GM13977 (cell line): ENCODE results near the gene BCORL1.
A peak's percentile ranks its signal among the peaks of the same experiment; 100 is the strongest.

Experiments used
- DNase-seq: peaks from one replicate; pipeline ENCODE4 v3.0.0; 2012; ENCODE audit warnings: low spot score
- CTCF ChIP-seq: IDR thresholded peaks from 2 replicates; pipeline ENCODE4 v1.5.1; 2012; ENCODE audit warnings: mild to moderate bottlenecking, control low read depth; ENCODE audit not compliant: insufficient read depth; ENCODE audit errors: extremely low read depth, missing control alignments
- in situ Hi-C: fragments of 300-500 bp; cut with MboI; formaldehyde crosslinking; loops from one replicate; pipeline ENCODE4 v1.12.0; 2022; ENCODE audit warnings: low sequenced_read_pairs, low pct_unique_long_range_greater_than_20kb, mixed read lengths, inconsistent platforms; ENCODE audit not compliant: unreplicated experiment

The BCORL1 gene

DNA sequence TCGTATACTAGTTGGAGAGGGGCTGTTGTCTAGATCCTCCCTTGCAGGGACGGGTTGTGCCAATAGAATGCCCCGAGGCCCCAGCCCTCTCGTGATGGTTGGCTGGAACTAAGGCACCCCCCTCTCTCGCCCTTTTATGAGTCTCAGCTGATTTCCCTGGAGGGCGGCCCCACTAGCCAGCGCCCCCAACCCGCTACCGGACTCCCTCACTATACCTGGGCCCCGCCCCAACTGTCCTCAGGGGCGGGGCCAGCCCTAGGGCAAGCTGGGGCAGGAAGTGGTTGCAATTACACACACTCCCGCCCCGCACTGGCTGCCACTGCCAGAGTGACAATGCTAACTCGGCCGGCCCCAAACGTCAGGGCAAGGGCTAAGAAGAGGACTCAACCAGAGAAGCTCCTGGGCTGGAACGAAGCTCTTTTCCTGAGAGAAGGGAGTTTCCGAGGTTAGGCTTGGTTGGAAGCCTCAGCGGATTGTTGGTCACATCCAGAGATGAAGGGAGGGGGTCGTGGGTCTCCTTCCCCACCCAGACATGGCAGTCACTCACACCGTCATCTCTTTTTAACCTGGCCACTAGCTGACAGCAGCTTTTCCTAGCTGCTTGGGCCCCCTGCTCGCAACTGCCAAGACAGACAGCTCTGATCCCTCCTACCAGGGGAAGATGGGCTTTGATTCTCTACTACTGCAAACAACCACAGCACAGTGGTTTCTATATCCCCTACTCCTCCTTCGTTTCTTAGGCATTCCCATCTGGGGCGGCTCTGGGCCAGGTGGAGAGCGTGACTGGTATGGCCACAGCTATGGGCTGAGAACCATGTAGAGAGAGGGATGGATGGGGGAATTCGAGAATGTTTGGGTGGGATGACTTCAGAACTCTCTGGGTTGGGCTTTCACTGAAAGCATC lies 21.0 kb upstream of the BCORL1 start:
- in situ Hi-C loops = no loop called here
- peak; percentile 85 for DNase-seq
- TF ChIP-seq CTCF = no peak

DNA sequence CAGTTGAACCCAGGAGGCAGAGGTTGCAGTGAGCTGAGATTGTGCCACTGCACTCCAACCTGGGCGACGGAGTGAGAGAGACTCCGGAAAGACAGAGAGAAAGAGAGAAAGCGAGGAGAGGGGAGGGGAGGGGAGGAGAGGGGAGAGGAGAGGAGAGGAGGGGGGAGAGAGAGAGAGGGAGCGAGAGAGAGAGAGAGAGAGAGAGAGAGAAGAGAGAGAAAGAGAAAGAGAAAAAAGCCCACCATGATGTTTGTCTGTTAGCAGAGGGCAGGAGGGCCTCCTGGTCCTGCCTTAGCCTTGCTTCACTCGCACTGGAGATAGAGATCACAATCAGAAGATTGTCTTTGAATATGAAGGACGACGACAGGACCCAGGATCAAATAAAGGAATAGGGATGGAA lies 18.7 kb upstream of the BCORL1 start:
- no peak for DNase-seq
- no peak for TF ChIP-seq CTCF
- in situ Hi-C loops = no loop called here

GRCh38 chrX:129965166-129965565 lies 17.3 kb upstream of the BCORL1 start:
- no peak for DNase-seq
- no peak for TF ChIP-seq CTCF
- in situ Hi-C loops = no loop called here

- no peak for DNase-seq
- no peak for TF ChIP-seq CTCF
- in situ Hi-C loops = no loop called here
These were observed 13.5 kb upstream of the BCORL1 start for GRCh38 chrX:129968968-129969367.

DNA sequence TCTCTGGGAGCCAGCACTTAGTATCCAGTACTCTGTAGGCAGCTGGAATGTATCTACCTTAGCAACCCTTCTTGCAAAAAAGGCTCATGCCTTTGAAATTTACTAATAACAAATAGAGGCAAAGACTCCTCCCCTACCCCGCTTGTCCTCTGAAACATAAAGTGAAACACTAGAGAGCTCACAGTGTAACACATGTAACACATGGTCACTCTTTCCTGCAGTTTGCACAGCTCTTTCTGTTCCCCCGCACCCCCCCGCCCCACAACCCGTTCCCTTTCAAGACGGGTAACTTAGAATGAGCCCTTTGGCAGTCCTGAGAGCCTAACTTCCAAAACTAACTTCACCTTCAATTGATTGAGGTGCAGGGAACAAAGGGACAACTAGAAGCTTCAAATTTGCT lies 6.0 kb upstream of the BCORL1 start:
- in situ Hi-C loops = no loop called here
- DNase-seq = no peak
- no peak for TF ChIP-seq CTCF

DNA sequence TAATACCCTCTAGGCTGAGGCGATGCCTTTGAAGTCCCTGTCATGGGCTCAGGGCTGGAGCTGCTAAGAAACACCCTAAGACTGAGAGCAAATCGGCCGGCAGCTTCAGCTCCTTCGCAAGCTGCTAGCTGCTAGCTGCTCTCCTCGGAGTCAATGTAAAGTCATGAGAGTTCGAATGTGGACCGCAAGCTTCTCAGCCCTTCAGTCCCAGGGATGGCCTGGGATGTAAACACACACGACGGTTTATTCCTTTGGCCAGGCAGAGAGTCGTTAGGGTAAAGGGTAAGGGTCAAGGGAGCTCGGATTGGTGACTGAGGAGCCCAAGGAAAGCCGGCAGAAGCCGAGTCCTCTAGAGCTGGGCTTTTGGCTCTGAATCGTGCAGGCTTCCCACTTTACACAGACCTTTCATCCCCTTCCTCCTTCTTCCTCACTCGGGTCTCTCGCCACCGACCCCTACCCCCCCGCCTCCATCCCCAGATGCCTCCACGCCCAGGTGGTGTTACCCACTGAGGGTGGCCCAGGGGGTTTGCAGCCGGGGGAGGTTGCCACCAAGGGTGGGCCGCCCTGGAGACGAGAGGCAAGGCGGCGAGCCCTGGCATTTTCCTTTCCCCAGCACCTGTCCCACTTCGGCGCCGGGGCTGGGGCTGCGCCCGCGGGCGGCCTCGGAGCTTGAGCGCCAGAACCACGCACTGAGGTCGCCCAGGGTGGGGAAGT lies 3.1 kb upstream of the BCORL1 start:
- DNase-seq = no peak
- no peak for TF ChIP-seq CTCF
- in situ Hi-C loops = no loop called here
